GM23338 (cell line): ENCODE measurements around the gene CCDC174. TPM values are rescaled to one million over a fixed set of nuclear protein-coding genes. Genes with fewer than 3 reads are reported as not detected.

ENCODE experiments used
- ATAC-seq: fragments of 200-7000 bp; cut with Tn5 transposase; 3 replicates; pipeline ENCODE4 v1.9.1; 2020
- DNase-seq: peaks from one replicate; pipeline ENCODE4 v3.0.0-alpha.2; 2015; ENCODE audit warnings: low spot score
- H2AFZ ChIP-seq: fragments of 200-600 bp; sonication (generic); 2 replicates; pipeline ENCODE4 v1.8.0; 2016; ENCODE audit warnings: antibody characterized with exemption, mild to moderate bottlenecking, moderate library complexity
- H3F3A ChIP-seq: fragments of 200-600 bp; sonication (generic); replicated peaks from 2 replicates; pipeline ENCODE4 v1.8.0; 2017; ENCODE audit warnings: antibody characterized with exemption, mixed run types, low read depth
- H3K27ac ChIP-seq: fragments of 200-600 bp; sonication (generic); 2 replicates; pipeline ENCODE4 v1.6.1; 2016; ENCODE audit warnings: low read depth
- H3K27me3 ChIP-seq: fragments of 200-600 bp; sonication (generic); 2 replicates; pipeline ENCODE4 v1.8.0; 2016; ENCODE audit warnings: mild to moderate bottlenecking, mixed run types, moderate library complexity; ENCODE audit not compliant: insufficient read depth
- H3K36me3 ChIP-seq: fragments of 200-600 bp; sonication (generic); 2 replicates; pipeline ENCODE4 v1.8.0; 2016; ENCODE audit warnings: mild to moderate bottlenecking; ENCODE audit not compliant: insufficient read depth
- H3K4me1 ChIP-seq: fragments of 200-600 bp; sonication (generic); 2 replicates; pipeline ENCODE4 v1.8.0; 2016; ENCODE audit warnings: mild to moderate bottlenecking, moderate library complexity; ENCODE audit not compliant: insufficient read depth
- H3K4me2 ChIP-seq: fragments of 200-600 bp; sonication (generic); 2 replicates; pipeline ENCODE4 v1.7.1; 2017; ENCODE audit warnings: mixed run types
- H3K4me3 ChIP-seq: fragments of 200-600 bp; sonication (generic); 2 replicates; pipeline ENCODE4 v1.6.1; 2016; ENCODE audit warnings: mixed run types
- H3K79me2 ChIP-seq: fragments of 200-600 bp; sonication (generic); replicated peaks from 2 replicates; pipeline ENCODE4 v1.8.0; 2017; ENCODE audit warnings: mild to moderate bottlenecking; ENCODE audit not compliant: insufficient read depth
- H3K9me2 ChIP-seq: fragments of 200-600 bp; sonication (generic); 2 replicates; pipeline ENCODE4 v1.8.0; 2017; ENCODE audit not compliant: insufficient read depth
- H4K20me1 ChIP-seq: fragments of 200-600 bp; sonication (generic); replicated peaks from 2 replicates; pipeline ENCODE4 v1.8.0; 2017; ENCODE audit warnings: mild to moderate bottlenecking; ENCODE audit not compliant: insufficient read depth
- H3K27ac Mint-ChIP-seq: 2 replicates; pipeline ENCODE4 v1.8.0; 2020; ENCODE audit warnings: inconsistent platforms, mild to moderate bottlenecking, moderate library complexity, mixed read lengths
- H3K27me3 Mint-ChIP-seq: 3 replicates; pipeline ENCODE4 v1.8.0; 2022; ENCODE audit warnings: low read depth, mild to moderate bottlenecking, moderate library complexity, mixed read lengths, inconsistent platforms; ENCODE audit not compliant: insufficient read depth, poor library complexity
- H3K36me3 Mint-ChIP-seq: 3 replicates; pipeline ENCODE4 v1.8.0; 2021; ENCODE audit warnings: low read depth, mild to moderate bottlenecking, inconsistent platforms, moderate library complexity, mixed read lengths
- H3K4me1 Mint-ChIP-seq: 3 replicates; pipeline ENCODE4 v1.8.0; 2020; ENCODE audit warnings: mild to moderate bottlenecking, inconsistent platforms, mixed read lengths
- H3K4me3 Mint-ChIP-seq: 3 replicates; pipeline ENCODE4 v1.8.0; 2021; ENCODE audit warnings: moderate library complexity, mild to moderate bottlenecking, inconsistent platforms, mixed read lengths
- H3K9me3 Mint-ChIP-seq: 3 replicates; pipeline ENCODE4 v1.8.0; 2020; ENCODE audit warnings: moderate library complexity, mild to moderate bottlenecking, inconsistent platforms, mixed read lengths
- CREB1 ChIP-seq: fragments of 250-450 bp; sonication (Bioruptor Pico); IDR thresholded peaks from 2 replicates; pipeline ENCODE4 v1.5.0; 2020; ENCODE audit warnings: low read depth, mild to moderate bottlenecking, moderate library complexity
- EZH2 ChIP-seq: fragments of 200-600 bp; sonication (generic); IDR thresholded peaks from one replicate; pipeline ENCODE4 v1.8.0; 2017; ENCODE audit warnings: antibody characterized with exemption, mild to moderate bottlenecking, low read depth; ENCODE audit not compliant: unreplicated experiment
- EZH2phosphoT487 ChIP-seq: fragments of 200-600 bp; sonication (generic); IDR thresholded peaks from one replicate; pipeline ENCODE4 v1.8.1; 2018; ENCODE audit warnings: antibody characterized with exemption; ENCODE audit not compliant: unreplicated experiment
- JUNB ChIP-seq: IDR thresholded peaks from one replicate; pipeline ENCODE4 v1.6.1; 2016; ENCODE audit warnings: antibody characterized with exemption; ENCODE audit not compliant: unreplicated experiment
- NANOG ChIP-seq: IDR thresholded peaks from 2 replicates; pipeline ENCODE4 v1.6.1; 2016; ENCODE audit warnings: antibody characterized with exemption, borderline replicate concordance
- POLR2AphosphoS5 ChIP-seq: IDR thresholded peaks from 2 replicates; pipeline ENCODE4 v1.6.1; 2016; ENCODE audit warnings: antibody characterized with exemption, low read depth
- ZNF114 ChIP-seq: fragments of 250-450 bp; sonication (Bioruptor Pico); IDR thresholded peaks from 2 replicates; pipeline ENCODE4 v1.5.0; 2020; ENCODE audit warnings: mild to moderate bottlenecking, moderate library complexity
- polyA plus RNA-seq: library from polyadenylated mRNA; unstranded; fragments of >200 nt; fragmentation: Nextera tagmentation; extraction: Ambion mirVana; gene quantifications from 2 replicates; pipeline ENCODE4 v1.2.1, GENCODE V29; 2016
- total RNA-seq: library from RNA; depleted of rRNA; stranded (reverse); fragments of >200 nt; shearing (Covaris generic); gene quantifications from 2 replicates; pipeline ENCODE4 v1.2.3, GENCODE V29; 2014
- TF ChIP-seq, protein P1 (sequence below): IDR thresholded peaks from one replicate; pipeline ENCODE4 v1.6.1; 2018; ENCODE audit warnings: antibody characterized with exemption; ENCODE audit not compliant: unreplicated experiment
- TF ChIP-seq, protein P2 (sequence below): IDR thresholded peaks from 2 replicates; pipeline ENCODE4 v1.6.1; 2016; ENCODE audit warnings: antibody characterized with exemption
- TF ChIP-seq, protein P3 (sequence below), 2 experiments: fragments of 200-600 bp in 1 of 2; sonication (generic) in 1 of 2; conservative IDR thresholded peaks; 2 replicates each; pipeline versions ENCODE4 v1.5.1 to v1.6.1; 2016 to 2017; ENCODE audit warnings: antibody characterized with exemption in 2 of 2, low read depth in 2 of 2, mild to moderate bottlenecking in 2 of 2, moderate library complexity in 1 of 2

CCDC174 gene
- total and polyA plus RNA-seq, 2 experiments from 2014 or later, result 11.2 to 46.3 TPM

DNA sequence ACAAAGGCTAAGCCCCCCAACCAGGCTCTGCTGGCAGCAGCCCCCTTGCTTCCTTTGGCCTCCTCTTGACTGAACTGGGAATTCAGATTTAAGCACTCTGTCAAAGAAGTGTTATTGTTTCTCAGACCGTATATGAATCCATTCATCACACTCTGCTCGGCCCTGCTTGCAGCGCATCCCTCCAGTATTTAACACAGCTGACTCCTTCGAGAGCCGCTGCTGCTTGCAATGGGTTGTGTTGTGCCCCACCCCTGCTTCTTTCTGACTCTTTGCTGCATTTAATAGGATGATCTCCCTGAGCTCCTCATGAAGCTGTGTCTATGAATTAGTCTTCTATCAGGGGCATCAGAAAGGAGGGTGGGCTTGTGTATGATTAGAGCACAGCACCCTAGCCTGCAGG is 54.5 kb downstream of the CCDC174 start (continued):
- TF ChIP-seq, protein P1, sequence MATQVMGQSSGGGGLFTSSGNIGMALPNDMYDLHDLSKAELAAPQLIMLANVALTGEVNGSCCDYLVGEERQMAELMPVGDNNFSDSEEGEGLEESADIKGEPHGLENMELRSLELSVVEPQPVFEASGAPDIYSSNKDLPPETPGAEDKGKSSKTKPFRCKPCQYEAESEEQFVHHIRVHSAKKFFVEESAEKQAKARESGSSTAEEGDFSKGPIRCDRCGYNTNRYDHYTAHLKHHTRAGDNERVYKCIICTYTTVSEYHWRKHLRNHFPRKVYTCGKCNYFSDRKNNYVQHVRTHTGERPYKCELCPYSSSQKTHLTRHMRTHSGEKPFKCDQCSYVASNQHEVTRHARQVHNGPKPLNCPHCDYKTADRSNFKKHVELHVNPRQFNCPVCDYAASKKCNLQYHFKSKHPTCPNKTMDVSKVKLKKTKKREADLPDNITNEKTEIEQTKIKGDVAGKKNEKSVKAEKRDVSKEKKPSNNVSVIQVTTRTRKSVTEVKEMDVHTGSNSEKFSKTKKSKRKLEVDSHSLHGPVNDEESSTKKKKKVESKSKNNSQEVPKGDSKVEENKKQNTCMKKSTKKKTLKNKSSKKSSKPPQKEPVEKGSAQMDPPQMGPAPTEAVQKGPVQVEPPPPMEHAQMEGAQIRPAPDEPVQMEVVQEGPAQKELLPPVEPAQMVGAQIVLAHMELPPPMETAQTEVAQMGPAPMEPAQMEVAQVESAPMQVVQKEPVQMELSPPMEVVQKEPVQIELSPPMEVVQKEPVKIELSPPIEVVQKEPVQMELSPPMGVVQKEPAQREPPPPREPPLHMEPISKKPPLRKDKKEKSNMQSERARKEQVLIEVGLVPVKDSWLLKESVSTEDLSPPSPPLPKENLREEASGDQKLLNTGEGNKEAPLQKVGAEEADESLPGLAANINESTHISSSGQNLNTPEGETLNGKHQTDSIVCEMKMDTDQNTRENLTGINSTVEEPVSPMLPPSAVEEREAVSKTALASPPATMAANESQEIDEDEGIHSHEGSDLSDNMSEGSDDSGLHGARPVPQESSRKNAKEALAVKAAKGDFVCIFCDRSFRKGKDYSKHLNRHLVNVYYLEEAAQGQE, result no peak
- TF ChIP-seq POLR2AphosphoS5, result no peak

DNA sequence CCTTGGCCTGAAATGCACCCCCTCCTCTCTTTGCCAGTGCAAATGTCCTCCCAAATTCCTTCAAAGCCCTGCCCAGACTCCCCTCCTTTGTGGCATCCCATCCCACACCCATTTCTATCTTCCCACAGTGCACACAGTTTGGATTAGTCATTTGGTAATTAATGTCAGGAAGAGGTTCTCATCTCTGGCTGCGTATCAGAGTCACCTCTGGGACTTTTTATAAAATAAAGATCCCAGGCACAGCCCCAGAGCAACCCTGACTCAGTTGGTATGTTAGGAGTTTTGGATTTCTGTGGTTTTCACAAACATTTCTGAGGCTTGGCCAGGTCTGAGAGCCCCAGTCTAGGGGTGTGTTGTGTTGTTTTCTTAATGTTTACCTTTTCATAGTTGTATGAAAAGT is 65.0 kb downstream of the CCDC174 start:
- H2AFZ ChIP-seq, result no peak overlapping the region
- H3F3A ChIP-seq, result no peaks in the 10 kb centered on the region
- no peaks in the 10 kb centered on the region for H3K36me3 ChIP-seq
- H3K9me2 ChIP-seq, result no peaks in the 10 kb centered on the region
- H3K27me3 Mint-ChIP-seq, result no peaks in the 10 kb centered on the region
- no peak for ATAC-seq
- no peak overlapping the region for H3K27ac ChIP-seq
- H3K4me1 ChIP-seq, result no peaks in the 10 kb centered on the region
- no peaks in the 10 kb centered on the region for H4K20me1 ChIP-seq
- no peak overlapping the region for H3K4me3 Mint-ChIP-seq
- no peak overlapping the region for H3K4me2 ChIP-seq
- H3K36me3 Mint-ChIP-seq, result no peaks in the 10 kb centered on the region
- H3K27ac Mint-ChIP-seq, result no peak overlapping the region
- no peaks in the 10 kb centered on the region for H3K9me3 Mint-ChIP-seq
- DNase-seq, result no peak
- peaks cover 6% of the 10 kb centered on the region for H3K4me1 Mint-ChIP-seq
- no peaks in the 10 kb centered on the region for H3K27me3 ChIP-seq
- no peaks in the 10 kb centered on the region for H3K79me2 ChIP-seq
- no peak overlapping the region for H3K4me3 ChIP-seq
- TF ChIP-seq EZH2 (no peak), CREB1 (CRISPR knock-in tag) (no peak), NANOG (no peak), ZNF114 (CRISPR knock-in tag) (no peak), POLR2AphosphoS5 (no peak), EZH2phosphoT487 (no peak), JUNB (no peak)
- TF ChIP-seq, protein P1, result no peak
- TF ChIP-seq, protein P2, sequence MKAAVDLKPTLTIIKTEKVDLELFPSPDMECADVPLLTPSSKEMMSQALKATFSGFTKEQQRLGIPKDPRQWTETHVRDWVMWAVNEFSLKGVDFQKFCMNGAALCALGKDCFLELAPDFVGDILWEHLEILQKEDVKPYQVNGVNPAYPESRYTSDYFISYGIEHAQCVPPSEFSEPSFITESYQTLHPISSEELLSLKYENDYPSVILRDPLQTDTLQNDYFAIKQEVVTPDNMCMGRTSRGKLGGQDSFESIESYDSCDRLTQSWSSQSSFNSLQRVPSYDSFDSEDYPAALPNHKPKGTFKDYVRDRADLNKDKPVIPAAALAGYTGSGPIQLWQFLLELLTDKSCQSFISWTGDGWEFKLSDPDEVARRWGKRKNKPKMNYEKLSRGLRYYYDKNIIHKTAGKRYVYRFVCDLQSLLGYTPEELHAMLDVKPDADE, result no peak
- TF ChIP-seq, protein P3, sequence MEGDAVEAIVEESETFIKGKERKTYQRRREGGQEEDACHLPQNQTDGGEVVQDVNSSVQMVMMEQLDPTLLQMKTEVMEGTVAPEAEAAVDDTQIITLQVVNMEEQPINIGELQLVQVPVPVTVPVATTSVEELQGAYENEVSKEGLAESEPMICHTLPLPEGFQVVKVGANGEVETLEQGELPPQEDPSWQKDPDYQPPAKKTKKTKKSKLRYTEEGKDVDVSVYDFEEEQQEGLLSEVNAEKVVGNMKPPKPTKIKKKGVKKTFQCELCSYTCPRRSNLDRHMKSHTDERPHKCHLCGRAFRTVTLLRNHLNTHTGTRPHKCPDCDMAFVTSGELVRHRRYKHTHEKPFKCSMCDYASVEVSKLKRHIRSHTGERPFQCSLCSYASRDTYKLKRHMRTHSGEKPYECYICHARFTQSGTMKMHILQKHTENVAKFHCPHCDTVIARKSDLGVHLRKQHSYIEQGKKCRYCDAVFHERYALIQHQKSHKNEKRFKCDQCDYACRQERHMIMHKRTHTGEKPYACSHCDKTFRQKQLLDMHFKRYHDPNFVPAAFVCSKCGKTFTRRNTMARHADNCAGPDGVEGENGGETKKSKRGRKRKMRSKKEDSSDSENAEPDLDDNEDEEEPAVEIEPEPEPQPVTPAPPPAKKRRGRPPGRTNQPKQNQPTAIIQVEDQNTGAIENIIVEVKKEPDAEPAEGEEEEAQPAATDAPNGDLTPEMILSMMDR (conservative IDR thresholded peaks at IDR 0.05; ENCODE audit: low read depth in 2 of 2), result no peak
